SU-DHL-6 (cell line): ENCODE data around the gene MOB3A.

ENCODE experiments used
- CTCF ChIP-seq: fragments of 200-600 bp; sonication (generic); IDR thresholded peaks from one replicate; pipeline ENCODE4 v1.5.1; 2017; ENCODE audit warnings: antibody characterized with exemption, mild to moderate bottlenecking, low read length, moderate library complexity; ENCODE audit not compliant: insufficient read depth, poor library complexity, severe bottlenecking
- EZH2phosphoT487 ChIP-seq: fragments of 200-600 bp; sonication (generic), shearing (Covaris generic); conservative IDR thresholded peaks from 2 replicates; pipeline ENCODE4 v1.6.1; 2018; ENCODE audit warnings: mild to moderate bottlenecking, antibody characterized with exemption, low read length, moderate library complexity, mixed read lengths

GRCh38 chr19:2115324-2115723, 19.2 kb upstream of the MOB3A start:
- TF ChIP-seq CTCF (no peak), EZH2phosphoT487 (no peak)
